Common myeloid progenitor, CD34-positive (primary cell): ENCODE results near the gene DPH1.
A peak's percentile ranks its signal among the peaks of the same experiment; 100 is the strongest.

Experiments used
- CTCF ChIA-PET: fragments of 350-600 bp; sonication (Branson Sonifier 250); formaldehyde crosslinking; loops from one replicate; lab custom pipeline; 2021; ENCODE audit warnings: antibody characterized with exemption; lab: Charles Lee
- POLR2A ChIA-PET: fragments of 350-600 bp; sonication (Branson Sonifier 250); formaldehyde crosslinking; loops from one replicate; lab custom pipeline; 2021; ENCODE audit warnings: antibody characterized with exemption; lab: Charles Lee
- DNase-seq, 3 donors: peaks; one replicate each; pipeline versions ENCODE4 v3.0.0 to v3.0.0-alpha.2; 2013
- H3K27ac ChIP-seq, 2 experiments: 1 replicate in 1 of 2; 2 replicates in 1 of 2; pipeline ENCODE4 v1.7.0; 2013; ENCODE audit warnings: inconsistent platforms in 2 of 2, low read length in 2 of 2, mild to moderate bottlenecking in 2 of 2, low read depth in 1 of 2, moderate library complexity in 1 of 2; ENCODE audit not compliant: severe bottlenecking in 2 of 2, insufficient read depth in 1 of 2, poor library complexity in 1 of 2
- H3K27me3 ChIP-seq, 5 experiments: replicated peaks in 2 of 5; 1 replicate in 3 of 5; 2 replicates in 2 of 5; pipeline versions ENCODE4 v1.6.1 to v1.7.0; 2013; ENCODE audit warnings: low read length in 4 of 5, mild to moderate bottlenecking in 2 of 5, moderate library complexity in 2 of 5, inconsistent platforms in 1 of 5; ENCODE audit not compliant: insufficient read depth in 5 of 5, control insufficient read depth in 4 of 5
- H3K36me3 ChIP-seq, 4 experiments: 1 replicate in 2 of 4; 2 replicates in 2 of 4; pipeline versions ENCODE4 v1.6.1 to v1.7.0; 2013; ENCODE audit warnings: low read length in 3 of 4, control low read depth in 1 of 4, mild to moderate bottlenecking in 1 of 4; ENCODE audit not compliant: control insufficient read depth in 4 of 4, insufficient read depth in 4 of 4
- H3K4me1 ChIP-seq, 4 experiments: 1 replicate in 3 of 4; 2 replicates in 1 of 4; pipeline versions ENCODE4 v1.6.1 to v1.7.1; 2013; ENCODE audit warnings: low read length in 3 of 4, mild to moderate bottlenecking in 3 of 4, control low read depth in 1 of 4, inconsistent platforms in 1 of 4, moderate library complexity in 1 of 4; ENCODE audit not compliant: control insufficient read depth in 4 of 4, insufficient read depth in 4 of 4; ENCODE audit errors: control extremely low read depth in 1 of 4
- H3K4me3 ChIP-seq, 7 experiments: 1 replicate in 4 of 7; 2 replicates in 3 of 7; pipeline versions ENCODE4 v1.5.1 to v1.7.0; 2013; ENCODE audit warnings: mild to moderate bottlenecking in 7 of 7, low read length in 6 of 7, moderate library complexity in 6 of 7, inconsistent platforms in 2 of 7, low read depth in 2 of 7, control low read depth in 1 of 7; ENCODE audit not compliant: insufficient read depth in 4 of 7, control insufficient read depth in 1 of 7; ENCODE audit errors: extremely low read depth in 1 of 7
- H3K9me3 ChIP-seq, 5 experiments: 1 replicate in 4 of 5; 2 replicates in 1 of 5; pipeline versions ENCODE4 v1.6.1 to v1.7.1; 2013; ENCODE audit warnings: low read length in 4 of 5, mild to moderate bottlenecking in 2 of 5, inconsistent platforms in 1 of 5, low read depth in 1 of 5, moderate library complexity in 1 of 5; ENCODE audit not compliant: control insufficient read depth in 4 of 5, insufficient read depth in 2 of 5; ENCODE audit errors: control extremely low read depth in 1 of 5
- WGBS: methylation state at CpG from one replicate; pipeline ENCODE4 v1.1.5; 2013; ENCODE audit not compliant: insufficient coverage; 5-methylcytosine and 5-hydroxymethylcytosine counted together

DPH1 gene

DNA sequence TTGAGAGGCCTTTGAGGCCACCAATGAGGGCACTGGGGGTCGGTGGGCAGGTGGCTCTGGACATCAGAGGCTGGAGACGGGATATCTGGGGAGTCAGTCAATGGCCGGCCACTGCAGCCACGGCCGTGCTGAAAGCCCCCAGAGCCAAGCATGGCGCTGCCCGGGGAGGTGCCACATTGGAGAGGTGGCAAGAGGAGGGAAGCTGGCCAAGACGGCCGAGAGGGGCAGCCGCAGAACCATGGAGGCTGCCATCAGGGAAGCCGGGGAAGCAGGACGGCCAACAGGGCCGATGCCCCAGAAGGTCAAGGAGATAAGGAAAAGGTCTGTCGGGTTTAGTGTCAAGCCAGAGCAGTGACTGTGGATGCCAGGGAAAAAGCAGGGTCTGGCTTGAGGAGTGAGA, 14.6 kb upstream of the DPH1 start:
- DNase-seq = no peak
- peaks cover 0 to 5% (median 0%) of the 10 kb centered on the region in 5 experiments for H3K9me3 ChIP-seq

DNA sequence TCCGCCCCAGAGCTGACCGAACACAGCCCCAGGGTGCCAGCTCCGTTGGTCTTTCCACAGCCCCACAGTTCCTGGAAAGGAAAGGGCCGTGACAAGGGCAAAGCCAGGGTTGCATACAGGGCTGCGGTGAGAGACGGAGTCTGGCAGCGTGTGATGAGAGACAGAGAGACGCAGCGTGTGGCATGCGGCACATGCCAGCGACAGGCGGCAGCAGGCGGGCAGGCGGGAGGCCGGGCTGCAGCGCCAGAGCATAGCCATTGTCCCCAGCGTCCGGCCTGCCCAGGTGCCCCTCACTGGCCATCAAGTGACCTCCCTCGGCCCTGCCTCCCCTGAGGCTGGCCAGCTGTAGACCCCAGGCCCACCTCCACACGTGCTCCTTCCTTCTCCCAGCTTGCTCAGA, 13.5 kb upstream of the DPH1 start:
- CTCF ChIA-PET = no interaction called here
- Histone ChIP-seq H3K4me3 (no peak overlapping the region), H3K27me3 (peaks cover 0 to 15% (median 0%) of the 10 kb centered on the region in 5 experiments), H3K27ac (no peak overlapping the region), H3K9me3 (peaks cover 0 to 5% (median 0%) of the 10 kb centered on the region in 5 experiments), H3K36me3 (no peaks in the 10 kb centered on the region), H3K4me1 (peaks cover 0 to 21% (median 18%) of the 10 kb centered on the region in 4 experiments)
- 88% methylated on average over 19 of the region's 20 CpGs for WGBS
- no peak for DNase-seq
- POLR2A ChIA-PET = no interaction called here

More for the DNA sequence above, 14.6 kb upstream of the DPH1 start:
- 98% methylated on average over 11 of the region's 14 CpGs for WGBS
- Histone ChIP-seq H3K27ac (no peak overlapping the region), H3K27me3 (peaks cover 0 to 17% (median 0%) of the 10 kb centered on the region in 5 experiments), H3K4me3 (no peak overlapping the region), H3K36me3 (no peaks in the 10 kb centered on the region), H3K4me1 (peaks cover 0 to 11% (median 8%) of the 10 kb centered on the region in 4 experiments)
- ChIA-PET CTCF (interaction anchor here (0.6 to 0.9 kb wide), 2 partner anchors 103 to 122 kb away, joined by 3 to 5 read pairs; no protein-coding TSS in a partner anchor), POLR2A (interaction anchor here (0.6 kb wide), 1 partner anchor 1040 kb away, joined by 3 read pairs; no protein-coding TSS in a partner anchor)

DNA sequence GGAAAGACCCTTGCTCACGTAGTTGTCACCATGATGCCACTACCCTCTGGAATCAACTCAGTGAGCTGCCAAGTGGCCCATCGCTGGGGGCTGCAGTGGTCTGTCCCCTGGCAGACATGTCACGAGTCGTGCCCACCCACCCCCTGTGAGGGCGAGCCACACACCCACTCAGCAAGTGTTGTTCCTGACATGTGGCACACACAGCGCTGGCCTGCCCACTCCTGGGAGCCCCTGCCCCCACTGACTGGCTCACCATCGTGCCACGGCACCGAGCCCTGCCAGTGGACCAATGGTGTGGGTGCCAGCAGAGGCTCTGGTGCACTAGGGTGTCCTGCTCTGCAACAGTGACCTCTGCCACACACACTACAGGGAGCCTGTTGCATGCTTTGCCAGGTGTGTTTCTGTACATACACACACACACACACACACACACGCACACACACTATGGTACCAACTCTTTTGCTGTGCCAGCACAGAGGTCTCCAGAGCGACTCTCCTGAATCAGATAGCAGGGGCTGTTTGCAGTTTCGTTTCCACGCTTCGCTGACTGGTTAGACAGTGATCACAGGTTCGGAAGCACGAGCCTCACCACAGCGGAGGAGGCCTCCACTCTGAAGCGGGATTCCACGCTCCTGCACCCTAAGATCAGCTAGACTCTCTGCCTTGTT, 12.5 kb upstream of the DPH1 start:
- H3K36me3 ChIP-seq = no peaks in the 10 kb centered on the region
- no peak for DNase-seq
- H3K4me3 ChIP-seq = no peak overlapping the region
- 96% methylated on average over 17 of the region's 19 CpGs for WGBS
- H3K27ac ChIP-seq = no peak overlapping the region
- POLR2A ChIA-PET = no interaction called here
- CTCF ChIA-PET = no interaction called here
- peaks cover 0 to 5% (median 0%) of the 10 kb centered on the region in 5 experiments for H3K9me3 ChIP-seq
- H3K4me1 ChIP-seq = peaks cover 0 to 19% (median 17%) of the 10 kb centered on the region in 4 experiments
- peaks cover 0 to 14% (median 0%) of the 10 kb centered on the region in 5 experiments for H3K27me3 ChIP-seq

DNA sequence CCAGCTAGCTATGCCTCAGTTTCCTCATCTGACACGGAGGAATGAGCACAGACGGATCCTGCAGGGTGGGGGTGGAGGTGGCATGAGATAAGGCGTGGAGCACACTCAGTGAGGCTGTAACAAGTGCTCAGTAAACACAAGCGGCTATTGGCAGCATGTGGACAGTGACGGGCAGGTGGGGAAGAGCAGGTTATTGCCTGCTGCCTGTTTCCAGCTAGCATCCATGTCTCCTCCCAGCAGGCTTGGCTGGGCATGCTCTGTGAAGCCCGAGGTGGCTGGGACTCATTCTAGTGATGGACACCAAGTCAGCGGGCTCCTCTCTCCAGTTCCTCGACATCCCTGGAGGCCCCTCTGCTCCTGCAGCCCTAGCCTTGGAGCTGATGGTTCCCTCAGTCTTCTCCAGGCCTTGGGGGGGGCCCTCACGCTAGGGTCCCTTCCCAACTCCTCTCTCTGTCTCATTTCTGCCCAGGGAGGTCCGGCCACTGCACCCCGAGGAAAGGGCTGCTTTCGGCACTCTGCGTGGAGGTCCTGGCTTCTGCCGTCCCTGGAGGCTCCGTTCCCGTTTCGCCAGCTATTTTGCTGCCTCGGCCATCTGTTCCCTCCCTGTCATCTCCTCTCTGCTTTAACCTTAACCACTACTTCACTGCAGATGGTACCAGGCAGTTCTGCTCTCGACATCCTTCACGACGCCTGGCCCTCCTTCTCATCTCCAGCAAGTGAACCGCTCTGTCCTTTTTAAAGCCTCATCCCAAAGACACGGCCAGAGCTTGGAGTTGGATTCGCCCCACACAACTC, 11.0 kb upstream of the DPH1 start:
- WGBS = 96% methylated on average over 24 of the region's 24 CpGs
- no peaks in the 10 kb centered on the region for H3K36me3 ChIP-seq
- no peak for DNase-seq
- H3K4me1 ChIP-seq = peaks cover 0 to 34% (median 31%) of the 10 kb centered on the region in 4 experiments
- no peaks in the 10 kb centered on the region for H3K9me3 ChIP-seq
- ChIA-PET CTCF (interaction anchor here (1.0 to 1.3 kb wide), 2 partner anchors 137 to 226 kb away, joined by 3 to 4 read pairs; no protein-coding TSS in a partner anchor), POLR2A (no interaction called here)
- H3K27me3 ChIP-seq = peaks cover 0 to 14% (median under 1%) of the 10 kb centered on the region in 5 experiments
- no peak overlapping the region for H3K27ac ChIP-seq
- H3K4me3 ChIP-seq = no peak overlapping the region

DNA sequence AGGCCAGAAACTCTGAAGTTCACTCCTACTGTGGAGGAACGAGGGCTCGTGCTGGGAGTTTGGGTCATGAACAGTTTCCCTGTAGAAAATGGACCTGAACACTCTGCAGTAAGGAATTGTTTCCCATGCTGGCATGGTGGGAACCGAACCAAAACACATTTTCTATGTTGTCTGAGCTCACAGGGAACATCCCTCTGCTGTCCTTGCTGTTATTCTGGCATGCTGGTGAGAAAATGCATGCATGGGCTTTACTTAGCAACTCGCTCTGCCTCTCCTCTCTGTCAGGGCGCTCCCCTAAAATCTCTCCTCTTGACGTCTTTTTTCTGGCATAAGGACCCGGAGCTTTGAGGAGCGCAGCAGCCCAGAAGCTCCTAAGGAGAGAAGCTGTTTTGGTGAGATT, 10.2 kb upstream of the DPH1 start:
- Histone ChIP-seq H3K27me3 (peaks cover 0 to 19% (median 8%) of the 10 kb centered on the region in 5 experiments), H3K36me3 (no peaks in the 10 kb centered on the region), H3K4me1 (peaks cover 0 to 42% (median 39%) of the 10 kb centered on the region in 4 experiments), H3K27ac (no peak overlapping the region), H3K4me3 (no peak overlapping the region), H3K9me3 (no peaks in the 10 kb centered on the region)
- WGBS = 100% methylated on average over 4 of the region's 8 CpGs
- CTCF ChIA-PET = interaction anchor here (1.0 to 1.5 kb wide), 5 partner anchors 20 to 225 kb away, joined by 3 to 6 read pairs (median 4); no protein-coding TSS in a partner anchor
- POLR2A ChIA-PET = no interaction called here
- DNase-seq = no peak

DNA sequence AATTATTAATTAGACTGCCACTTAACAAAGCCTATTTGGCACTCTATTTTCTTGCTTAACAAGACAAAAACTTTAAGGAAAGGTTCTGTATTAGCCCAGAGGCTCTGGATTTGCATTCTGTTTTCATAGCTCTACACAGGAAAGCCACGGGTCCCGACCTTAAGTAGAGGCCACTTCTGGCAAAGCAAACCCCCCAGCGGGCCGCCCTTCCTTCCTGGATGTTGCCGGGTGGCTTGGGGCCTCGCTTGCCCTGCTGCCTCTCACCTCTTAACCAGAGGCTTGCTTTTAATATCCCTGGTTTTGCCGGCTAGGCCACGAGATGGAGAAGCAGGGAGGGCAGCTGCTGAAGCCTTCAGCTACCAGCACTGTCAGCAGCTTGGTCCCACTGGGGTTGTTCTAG, 9.2 kb upstream of the DPH1 start:
- no peaks in the 10 kb centered on the region for H3K36me3 ChIP-seq
- ChIA-PET CTCF (interaction anchor here (0.7 to 1.5 kb wide), 5 partner anchors 9 to 110 kb away, joined by 3 to 6 read pairs (median 3); partner anchors contain the start of gene DPH1), POLR2A (no interaction called here)
- H3K9me3 ChIP-seq = no peaks in the 10 kb centered on the region
- DNase-seq = peak in 1 of 3 donors; percentile 29
- WGBS = 3% methylated on average over 8 of the region's 8 CpGs
- peaks cover 0 to 50% (median 48%) of the 10 kb centered on the region in 4 experiments for H3K4me1 ChIP-seq
- peaks cover 0 to 21% (median 18%) of the 10 kb centered on the region in 5 experiments for H3K27me3 ChIP-seq
- peak overlapping the region in 2 of 7 experiments; percentile 10 to 11 for H3K4me3 ChIP-seq
- no peak overlapping the region for H3K27ac ChIP-seq
